Mammary epithelial cell (primary cell): Measurements from ENCODE around the gene TEX53.

ENCODE experiments used
- CTCF ChIP-seq, 2 donors: IDR thresholded peaks in 1 of 2; conservative IDR thresholded peaks in 1 of 2; 2 replicates each; pipeline ENCODE4 v1.5.1; 2011 to 2012; ENCODE audit warnings: inconsistent platforms in 2 of 2, low read length in 2 of 2, mild to moderate bottlenecking in 2 of 2, control low read depth in 1 of 2, low read depth in 1 of 2; ENCODE audit not compliant: insufficient read depth in 1 of 2; ENCODE audit errors: extremely low read depth in 1 of 2
- EZH2 ChIP-seq: IDR thresholded peaks from 2 replicates; pipeline ENCODE4 v1.6.1; 2012; ENCODE audit warnings: low read length, inconsistent platforms, borderline replicate concordance

- TF ChIP-seq EZH2 (no peak), CTCF (conservative IDR thresholded peaks at IDR 0.05 in 1 of 2, IDR thresholded peaks at IDR 0.05 in 1 of 2; ENCODE audit: extremely low read depth in 1 of 2, insufficient read depth in 1 of 2, low read depth in 1 of 2, low read length in 2 of 2) (no peak)
Measured at GRCh38 chr9:114677418-114677817, 19.8 kb upstream of the TEX53 start.
